OCI-LY3 (cell line): ENCODE data around the gene TRPT1.

Source experiments
- H2AFZ ChIP-seq: fragments of 200-600, 300-600 bp; shearing (Covaris generic); 2 replicates; pipeline ENCODE4 v1.6.0; 2014; ENCODE audit warnings: antibody characterized with exemption, low read depth, low read length
- H3K27ac ChIP-seq: fragments of 200-600, 300-600 bp; sonication (generic); 2 replicates; pipeline ENCODE4 v1.5.1; 2014; ENCODE audit warnings: mild to moderate bottlenecking, low read length, moderate library complexity, mixed read lengths
- H3K27me3 ChIP-seq: fragments of 200-600, 300-600 bp; sonication (generic); 2 replicates; pipeline ENCODE4 v1.6.1; 2014; ENCODE audit warnings: low read depth, low read length, mixed read lengths
- H3K36me3 ChIP-seq: fragments of 200-600, 300-600 bp; sonication (generic); replicated peaks from 2 replicates; pipeline ENCODE3; 2014; ENCODE audit warnings: low read depth, low read length, mixed read lengths
- H3K4me1 ChIP-seq: fragments of 300-600, 200-600 bp; sonication (generic); 2 replicates; pipeline ENCODE4 v1.6.1; 2014; ENCODE audit warnings: low read length, mixed read lengths
- H3K4me2 ChIP-seq: fragments of 200-600, 300-600 bp; sonication (generic); 2 replicates; pipeline ENCODE4 v1.6.1; 2014; ENCODE audit warnings: low read length, mixed read lengths
- H3K4me3 ChIP-seq: fragments of 300-600, 200-600 bp; sonication (generic); 2 replicates; pipeline ENCODE4 v1.5.1; 2014; ENCODE audit warnings: antibody characterized with exemption, mild to moderate bottlenecking, low read length, moderate library complexity
- H3K79me2 ChIP-seq: fragments of 300-600, 200-600 bp; shearing (Covaris generic); 2 replicates; pipeline ENCODE4 v1.6.1; 2014; ENCODE audit warnings: mild to moderate bottlenecking, low read length, mixed read lengths
- H3K9ac ChIP-seq: fragments of 300-600, 200-600 bp; shearing (Covaris generic); 2 replicates; pipeline ENCODE4 v1.6.0; 2014; ENCODE audit warnings: mild to moderate bottlenecking, low read length, moderate library complexity
- H3K9me3 ChIP-seq: fragments of 200-600, 300-600 bp; shearing (Covaris generic); 2 replicates; pipeline ENCODE4 v1.6.1; 2014; ENCODE audit warnings: low read length, mixed read lengths; ENCODE audit not compliant: insufficient read depth
- H4K20me1 ChIP-seq: fragments of 200-600, 300-600 bp; sonication (generic); 2 replicates; pipeline ENCODE4 v1.6.1; 2016; ENCODE audit warnings: low read length, mixed read lengths; ENCODE audit not compliant: insufficient read depth
- CTCF ChIP-seq: fragments of 200-600, 300-600 bp; sonication (generic); IDR thresholded peaks from 2 replicates; pipeline ENCODE4 v1.5.1; 2014; ENCODE audit warnings: antibody characterized with exemption, low read length, low read depth
- EZH2phosphoT487 ChIP-seq: fragments of 200-600 bp; shearing (Covaris generic); IDR thresholded peaks from 2 replicates; pipeline ENCODE4 v1.6.1; 2018; ENCODE audit warnings: antibody characterized with exemption, mixed run types, low read depth

The TRPT1 gene

GRCh38 chr11:64250415-64251015, 24.5 kb upstream of the TRPT1 start:
- H3K4me1 ChIP-seq, result peaks cover 33% of the 10 kb centered on the region
- H3K9me3 ChIP-seq, result no peaks in the 10 kb centered on the region
- 0 out of 2 replicates have a peak overlapping the region, but pooled peaks have one; percentile 14 for H2AFZ ChIP-seq
- no peak overlapping the region for H3K27ac ChIP-seq
- peak overlapping the region; percentile 92 for H3K4me2 ChIP-seq
- H3K9ac ChIP-seq, result peak overlapping the region; percentile 75
- H3K79me2 ChIP-seq, result peaks cover 38% of the 10 kb centered on the region
- TF ChIP-seq EZH2phosphoT487 (no peak), CTCF (no peak)
- H3K36me3 ChIP-seq, result no peaks in the 10 kb centered on the region
- H3K27me3 ChIP-seq, result no peaks in the 10 kb centered on the region
- peaks cover 11% of the 10 kb centered on the region; the same call in 1 of the 2 replicates for H4K20me1 ChIP-seq
- peak overlapping the region; percentile 93 for H3K4me3 ChIP-seq

- Histone ChIP-seq H3K27ac (no peak overlapping the region), H3K4me1 (peaks cover 39% of the 10 kb centered on the region), H3K9me3 (no peaks in the 10 kb centered on the region), H3K4me3 (no peak overlapping the region), H3K27me3 (no peaks in the 10 kb centered on the region), H4K20me1 (peaks cover 11% of the 10 kb centered on the region; the same call in 1 of the 2 replicates), H3K79me2 (peaks cover 45% of the 10 kb centered on the region), H2AFZ (no peak overlapping the region), H3K36me3 (no peaks in the 10 kb centered on the region), H3K9ac (no peak overlapping the region), H3K4me2 (peak overlapping the region; percentile 92; the same call in 1 of the 2 replicates)
- no peak for TF ChIP-seq EZH2phosphoT487
- no peak for TF ChIP-seq CTCF
Observed at GRCh38 chr11:64249563-64250414, 23.8 kb upstream of the TRPT1 start.

- TF ChIP-seq CTCF, result no peak
- no peak for TF ChIP-seq EZH2phosphoT487
- H3K4me1 ChIP-seq, result peaks cover 40% of the 10 kb centered on the region
- H3K9ac ChIP-seq, result no peak overlapping the region
- no peak overlapping the region for H2AFZ ChIP-seq
- H3K79me2 ChIP-seq, result peaks cover 52% of the 10 kb centered on the region
- H3K27me3 ChIP-seq, result no peaks in the 10 kb centered on the region
- H3K9me3 ChIP-seq, result no peaks in the 10 kb centered on the region
- H3K4me2 ChIP-seq, result no peak overlapping the region
- H3K27ac ChIP-seq, result no peak overlapping the region
- H3K4me3 ChIP-seq, result no peak overlapping the region
- peaks cover 2% of the 10 kb centered on the region for H3K36me3 ChIP-seq
- peaks cover 11% of the 10 kb centered on the region; the same call in 1 of the 2 replicates for H4K20me1 ChIP-seq
Observed at GRCh38 chr11:64249038-64249437, 23.1 kb upstream of the TRPT1 start.

GRCh38 chr11:64248578-64248977, 22.6 kb upstream of the TRPT1 start:
- peaks cover 7% of the 10 kb centered on the region for H3K36me3 ChIP-seq
- peaks cover 55% of the 10 kb centered on the region for H3K79me2 ChIP-seq
- no peaks in the 10 kb centered on the region for H3K9me3 ChIP-seq
- H3K4me2 ChIP-seq, result no peak overlapping the region
- H4K20me1 ChIP-seq, result peaks cover 8% of the 10 kb centered on the region; the same call in 1 of the 2 replicates
- peaks cover 38% of the 10 kb centered on the region for H3K4me1 ChIP-seq
- TF ChIP-seq EZH2phosphoT487 (no peak), CTCF (no peak)
- H3K9ac ChIP-seq, result no peak overlapping the region
- no peak overlapping the region for H2AFZ ChIP-seq
- no peaks in the 10 kb centered on the region for H3K27me3 ChIP-seq
- H3K27ac ChIP-seq, result no peak overlapping the region
- no peak overlapping the region for H3K4me3 ChIP-seq
